Heart left ventricle (tissue), 16 donors: ENCODE data around the gene JAKMIP1. TPM values are rescaled to one million over a fixed set of nuclear protein-coding genes. Genes with fewer than 3 reads are reported as not detected.

ENCODE experiments used
- ATAC-seq, 4 donors: fragments of 200-7000 bp; cut with Tn5 transposase; one replicate each; pipeline ENCODE4 v1.9.1; 2020 to 2022; ENCODE audit warnings: moderate library complexity in 4 of 4, mild to moderate bottlenecking in 3 of 4, moderate number of reproducible peaks in 1 of 4
- DNase-seq, 5 donors: peaks; one replicate each; pipeline ENCODE4 v3.0.0-alpha.2; 2020
- H3K27ac ChIP-seq, 12 donors: fragments of 200-600 bp; sonication (generic) in 4 of 12; one replicate each; pipeline versions ENCODE4 v1.5.0 to v1.8.0; 2016 to 2022; ENCODE audit warnings: mild to moderate bottlenecking in 2 of 12
- H3K27me3 ChIP-seq, 9 donors: fragments of 200-600 bp; sonication (generic) in 2 of 9; one replicate each; pipeline versions ENCODE4 v1.5.1 to v1.8.0; 2016 to 2022; ENCODE audit warnings: mild to moderate bottlenecking in 3 of 9
- H3K36me3 ChIP-seq, 9 donors: fragments of 200-600 bp; sonication (generic) in 2 of 9; one replicate each; pipeline versions ENCODE4 v1.5.0 to v1.8.0; 2018 to 2022; ENCODE audit warnings: mild to moderate bottlenecking in 2 of 9
- H3K4me1 ChIP-seq, 12 donors: fragments of 200-600 bp; sonication (generic) in 4 of 12; one replicate each; pipeline versions ENCODE4 v1.5.0 to v1.8.0; 2016 to 2022; ENCODE audit warnings: mild to moderate bottlenecking in 3 of 12
- H3K4me3 ChIP-seq, 12 donors: fragments of 200-600 bp; sonication (generic) in 4 of 12; one replicate each; pipeline versions ENCODE4 v1.5.0 to v1.8.0; 2017 to 2022; ENCODE audit warnings: mild to moderate bottlenecking in 9 of 12, moderate library complexity in 4 of 12
- H3K9me3 ChIP-seq, 12 donors: fragments of 200-600 bp; sonication (generic) in 4 of 12; one replicate each; pipeline versions ENCODE4 v1.5.0 to v1.8.0; 2016 to 2022; ENCODE audit warnings: mild to moderate bottlenecking in 1 of 12
- POLR2A ChIP-seq, 2 donors: fragments of 450-650 bp; IDR thresholded peaks; one replicate each; pipeline ENCODE4 v1.6.1; 2017; ENCODE audit warnings: antibody characterized with exemption in 2 of 2, mild to moderate bottlenecking in 2 of 2, moderate library complexity in 2 of 2
- WGBS, 4 donors: extraction: QIAGEN DNeasy Blood & Tissue Kit in 2 of 4; methylation state at CpG; one replicate each; pipeline versions ENCODE4 v1.1.5 to v1.1.7; 2013 to 2018; 5-methylcytosine and 5-hydroxymethylcytosine counted together
- intact Hi-C, 10 donors: fragments of 100-400 bp; cut with DNase I; formaldehyde crosslinking; loops; one replicate each; pipeline versions ENCODE4 v1.11.1 to v1.14.2; 2022
- polyA plus RNA-seq, 2 donors: library from polyadenylated mRNA; stranded (reverse); fragments of 200-250 nt; gene quantifications; one replicate each; pipeline ENCODE4 v1.2.3, GENCODE V29; 2013
- total RNA-seq, 9 donors: library from RNA; depleted of rRNA in 2 of 9; stranded (reverse); fragments of >200 nt in 2 of 9; fragmentation: NEBNext Ultra II Directional in 3 of 9; extraction: Animal tissue kit (Norgen Biotek cat#: 25700) in 3 of 9; gene quantifications; one replicate each; pipeline versions ENCODE4 v1.1.0 to v1.2.4, GENCODE V29; 2016 to 2023
- TF ChIP-seq, protein P1 (sequence below), 12 donors: fragments of 200-600 bp; sonication (generic) in 4 of 12; IDR thresholded peaks; one replicate each; pipeline versions ENCODE4 v1.5.0 to v1.8.0; 2018 to 2022; ENCODE audit warnings: antibody characterized with exemption in 12 of 12, mild to moderate bottlenecking in 5 of 12
- donor health status: ischemic (EF 13 %, LVEDD 7.1; RV severe dilation, severe dysfunction).
- donor health status: healthy with polysubstance abuse.
- donor health status: DM: no; HTN: yes; CAD: no.
- donor health status: DM: no; HTN: no; CAD: no.
- donor health status: ischemic (EF 25% LVEDD 6.9; RV normal size, moderate dysfunction).
- donor health status: ischemic (EF 25% LVEDD 5.7; RV mildly dilated, moderate dysfunction).
- donor health status: healthy.
- donor health status: DM: yes; HTN: yes; CAD: no.
- donor health status: ischemic (EF 35%, LVEDD 5.7; RV mildly dilated, moderate dysfunction).
- donor health status: nonischemic (EF 11% LVEDD 7.7; RV severe dilation, severe dysfunction).
- donor health status: DM: yes; HTN: yes; CAD: no.
- donor health status: PGD.
- donor health status: ischemic (EF 29% LVEDD 5.4; RV normal size, mild dysfunction).
- donor health status: nonischemic (EF 23%, LVEDD 6.1; RV moderate dilation, normal function).

The JAKMIP1 gene
- total and polyA plus RNA-seq, 11 donors = 0.01 to 0.99 (median 0.23) TPM; not detected in 6

DNA sequence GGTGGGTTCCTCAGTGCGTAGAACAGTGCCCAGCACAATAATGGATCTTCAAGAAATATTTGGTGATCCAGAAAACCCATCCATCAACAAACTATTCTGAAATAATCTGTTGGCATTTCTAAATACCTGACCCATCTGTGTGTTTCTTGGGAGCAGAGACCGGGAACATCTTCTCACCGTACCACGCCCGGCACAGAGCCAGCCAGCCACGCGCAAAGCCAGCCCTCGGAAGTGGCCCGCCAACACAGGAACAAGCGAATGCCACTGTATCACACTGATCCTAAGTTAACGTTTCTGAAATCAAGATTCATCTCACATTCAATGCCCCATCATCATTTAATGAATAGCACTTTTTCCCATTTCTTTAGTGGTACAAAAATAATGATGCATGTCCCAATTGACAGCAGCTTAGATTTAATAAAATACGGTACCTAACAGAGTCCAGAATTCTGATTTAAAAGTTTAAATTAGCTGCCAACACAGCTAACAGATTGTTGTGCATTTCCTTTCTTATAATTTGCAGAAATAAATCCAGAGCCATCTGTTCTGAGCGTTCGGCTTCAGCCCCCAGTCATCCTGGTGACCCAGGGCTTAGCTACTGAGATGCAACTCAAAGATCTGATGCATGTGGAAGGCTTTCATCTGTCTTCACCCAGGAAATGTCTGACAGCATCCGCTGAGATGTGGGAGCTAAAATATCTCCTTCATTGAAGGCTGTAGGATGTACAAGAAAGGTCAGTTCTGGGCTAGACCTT is 44.2 kb downstream of the JAKMIP1 start:
- Histone ChIP-seq H3K27me3 (peaks cover 0 to 39% (median 0%) of the 10 kb centered on the region in 9 donors), H3K4me3 (no peak overlapping the region), H3K9me3 (no peaks in the 10 kb centered on the region), H3K4me1 (no peaks in the 10 kb centered on the region), H3K27ac (no peak overlapping the region), H3K36me3 (no peaks in the 10 kb centered on the region)
- ATAC-seq (no peak), DNase-seq (no peak)
- intact Hi-C loops = no loop called here
- WGBS, 4 donors = 88 to 91% (median 89%) methylated on average over 15 of the region's 15 CpGs
- TF ChIP-seq POLR2A (IDR thresholded peaks at IDR 0.05) = no peak
- TF ChIP-seq, protein P1, sequence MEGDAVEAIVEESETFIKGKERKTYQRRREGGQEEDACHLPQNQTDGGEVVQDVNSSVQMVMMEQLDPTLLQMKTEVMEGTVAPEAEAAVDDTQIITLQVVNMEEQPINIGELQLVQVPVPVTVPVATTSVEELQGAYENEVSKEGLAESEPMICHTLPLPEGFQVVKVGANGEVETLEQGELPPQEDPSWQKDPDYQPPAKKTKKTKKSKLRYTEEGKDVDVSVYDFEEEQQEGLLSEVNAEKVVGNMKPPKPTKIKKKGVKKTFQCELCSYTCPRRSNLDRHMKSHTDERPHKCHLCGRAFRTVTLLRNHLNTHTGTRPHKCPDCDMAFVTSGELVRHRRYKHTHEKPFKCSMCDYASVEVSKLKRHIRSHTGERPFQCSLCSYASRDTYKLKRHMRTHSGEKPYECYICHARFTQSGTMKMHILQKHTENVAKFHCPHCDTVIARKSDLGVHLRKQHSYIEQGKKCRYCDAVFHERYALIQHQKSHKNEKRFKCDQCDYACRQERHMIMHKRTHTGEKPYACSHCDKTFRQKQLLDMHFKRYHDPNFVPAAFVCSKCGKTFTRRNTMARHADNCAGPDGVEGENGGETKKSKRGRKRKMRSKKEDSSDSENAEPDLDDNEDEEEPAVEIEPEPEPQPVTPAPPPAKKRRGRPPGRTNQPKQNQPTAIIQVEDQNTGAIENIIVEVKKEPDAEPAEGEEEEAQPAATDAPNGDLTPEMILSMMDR (IDR thresholded peaks at IDR 0.05) = no peak

DNA sequence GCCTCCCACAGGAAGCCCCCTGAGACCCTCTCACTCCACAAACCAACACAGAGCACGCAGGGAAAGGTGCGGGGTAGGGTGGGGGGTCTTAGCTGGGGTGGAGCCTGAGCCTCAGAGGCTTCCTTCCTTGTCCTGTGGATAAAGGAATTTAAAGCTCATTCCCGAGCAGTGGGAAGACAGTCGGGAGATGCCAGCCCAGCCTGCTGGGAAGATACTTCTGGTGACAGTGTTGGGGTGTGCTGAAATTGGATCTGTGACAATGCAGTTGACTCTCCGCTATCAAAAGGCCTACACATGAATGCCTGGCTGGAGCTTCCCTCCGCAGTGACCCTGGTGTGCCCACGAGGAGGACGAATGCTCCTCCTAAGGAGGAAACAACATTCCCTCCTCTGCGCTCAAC is 45.5 kb downstream of the JAKMIP1 start:
- DNase-seq (no peak), ATAC-seq (no peak)
- H3K27me3 ChIP-seq = peaks cover 0 to 44% (median 4%) of the 10 kb centered on the region in 9 donors
- H3K36me3 ChIP-seq = no peaks in the 10 kb centered on the region
- intact Hi-C loops = no loop called here
- no peak for TF ChIP-seq POLR2A (IDR thresholded peaks at IDR 0.05)
- TF ChIP-seq, protein P1 (IDR thresholded peaks at IDR 0.05) = no peak
- 30 to 39% (median 34%) methylated on average over 9 of the region's 9 CpGs for WGBS, 4 donors
- no peaks in the 10 kb centered on the region for H3K4me1 ChIP-seq
- no peaks in the 10 kb centered on the region for H3K9me3 ChIP-seq
- H3K27ac ChIP-seq = no peak overlapping the region
- H3K4me3 ChIP-seq = no peak overlapping the region

DNA sequence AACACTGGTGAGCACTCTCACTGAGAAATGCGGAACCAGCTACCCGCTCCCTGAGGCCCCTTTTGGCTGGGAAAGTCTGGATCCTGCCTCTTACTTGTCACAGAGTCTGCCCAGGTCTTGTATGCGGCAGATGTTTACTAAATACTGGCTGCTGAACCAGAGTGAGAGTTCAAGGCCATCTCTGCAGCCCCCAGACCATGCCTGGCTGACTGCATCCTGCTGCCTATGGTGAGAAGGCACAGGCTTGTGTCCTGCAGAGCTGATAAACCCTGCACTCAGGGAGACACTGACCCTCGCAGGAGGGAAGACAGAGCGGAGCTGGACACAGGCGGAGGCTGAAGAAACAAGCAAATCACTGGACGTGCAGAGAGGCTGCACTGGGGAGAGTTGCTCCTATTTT is 46.5 kb downstream of the JAKMIP1 start:
- Histone ChIP-seq H3K27ac (no peak overlapping the region), H3K4me1 (no peaks in the 10 kb centered on the region), H3K9me3 (no peaks in the 10 kb centered on the region), H3K36me3 (no peaks in the 10 kb centered on the region), H3K4me3 (no peak overlapping the region), H3K27me3 (peaks cover 0 to 50% (median 4%) of the 10 kb centered on the region in 9 donors)
- intact Hi-C loops = no loop called here
- TF ChIP-seq, protein P1 (IDR thresholded peaks at IDR 0.05) = no peak
- no peak for TF ChIP-seq POLR2A (IDR thresholded peaks at IDR 0.05)
- DNase-seq = no peak
- WGBS, 4 donors = 38 to 48% (median 41%) methylated on average over 7 of the region's 7 CpGs
- no peak for ATAC-seq

DNA sequence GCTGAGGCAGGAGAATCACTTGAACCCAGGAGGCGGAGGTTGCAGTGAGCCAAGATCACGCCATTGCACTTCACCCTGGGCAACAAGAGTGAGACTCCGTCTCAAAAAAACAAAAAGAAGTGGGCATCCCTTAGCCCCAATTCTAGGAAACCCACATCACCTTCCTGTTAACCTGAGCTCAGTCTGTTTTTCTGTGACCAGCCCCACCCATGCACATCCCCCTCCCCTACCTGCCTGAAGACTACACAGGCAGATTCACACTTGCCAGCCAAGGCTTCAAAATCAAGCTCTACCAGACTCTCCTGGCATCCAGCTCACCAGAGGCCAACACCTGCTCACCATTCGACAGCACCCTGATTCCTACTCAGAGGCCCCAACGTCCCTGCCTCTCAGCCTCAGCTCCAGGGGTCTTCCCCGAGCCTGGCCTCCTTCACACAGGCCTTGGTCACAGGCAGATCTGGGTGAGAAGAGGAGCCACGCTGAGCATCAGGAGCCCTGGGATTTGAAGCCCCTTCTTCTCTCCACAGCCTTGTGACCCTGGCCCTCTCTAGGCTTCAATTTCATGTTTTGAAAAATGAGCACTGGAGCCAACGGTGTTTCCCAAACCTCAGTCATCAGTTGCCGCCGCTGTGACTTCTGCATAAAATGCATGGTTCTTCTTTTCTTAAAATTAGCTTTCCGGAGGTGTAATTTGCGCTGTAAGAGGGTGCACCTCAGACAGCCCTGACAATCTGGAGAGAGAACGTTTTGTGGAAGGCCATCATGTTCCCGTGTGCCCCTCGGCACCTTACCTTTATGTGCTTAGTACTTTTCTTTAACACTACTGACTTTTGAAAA is 47.3 kb downstream of the JAKMIP1 start:
- H3K4me3 ChIP-seq = no peak overlapping the region
- H3K27ac ChIP-seq = no peak overlapping the region
- TF ChIP-seq, protein P1 (IDR thresholded peaks at IDR 0.05) = no peak
- TF ChIP-seq POLR2A (IDR thresholded peaks at IDR 0.05) = no peak
- intact Hi-C loops = no loop called here
- no peaks in the 10 kb centered on the region for H3K4me1 ChIP-seq
- H3K27me3 ChIP-seq = peaks cover 0 to 50% (median 4%) of the 10 kb centered on the region in 9 donors
- 77 to 82% (median 80%) methylated on average over 15 of the region's 15 CpGs for WGBS, 4 donors
- no peaks in the 10 kb centered on the region for H3K9me3 ChIP-seq
- no peak for ATAC-seq
- DNase-seq = peak in 1 of 5 donors; percentile 21
- no peaks in the 10 kb centered on the region for H3K36me3 ChIP-seq
